Vagina (tissue), 2 donors: ENCODE results near the gene BAG5.
A peak's percentile ranks its signal among the peaks of the same experiment; 100 is the strongest.

Experiments
- CTCF ChIP-seq, 3 experiments: fragments of 450-650 bp in 2 of 3; fragments of 200-600 bp in 1 of 3; sonication (generic) in 1 of 3; IDR thresholded peaks; one replicate each; pipeline ENCODE4 v1.5.1; 2017 to 2019; ENCODE audit warnings: antibody characterized with exemption in 3 of 3, mild to moderate bottlenecking in 2 of 3, moderate library complexity in 2 of 3
- POLR2A ChIP-seq, 2 donors: fragments of 450-650 bp; IDR thresholded peaks; one replicate each; pipeline ENCODE4 v1.6.1; 2017; ENCODE audit warnings: antibody characterized with exemption in 2 of 2, mild to moderate bottlenecking in 2 of 2, moderate library complexity in 2 of 2

DNA sequence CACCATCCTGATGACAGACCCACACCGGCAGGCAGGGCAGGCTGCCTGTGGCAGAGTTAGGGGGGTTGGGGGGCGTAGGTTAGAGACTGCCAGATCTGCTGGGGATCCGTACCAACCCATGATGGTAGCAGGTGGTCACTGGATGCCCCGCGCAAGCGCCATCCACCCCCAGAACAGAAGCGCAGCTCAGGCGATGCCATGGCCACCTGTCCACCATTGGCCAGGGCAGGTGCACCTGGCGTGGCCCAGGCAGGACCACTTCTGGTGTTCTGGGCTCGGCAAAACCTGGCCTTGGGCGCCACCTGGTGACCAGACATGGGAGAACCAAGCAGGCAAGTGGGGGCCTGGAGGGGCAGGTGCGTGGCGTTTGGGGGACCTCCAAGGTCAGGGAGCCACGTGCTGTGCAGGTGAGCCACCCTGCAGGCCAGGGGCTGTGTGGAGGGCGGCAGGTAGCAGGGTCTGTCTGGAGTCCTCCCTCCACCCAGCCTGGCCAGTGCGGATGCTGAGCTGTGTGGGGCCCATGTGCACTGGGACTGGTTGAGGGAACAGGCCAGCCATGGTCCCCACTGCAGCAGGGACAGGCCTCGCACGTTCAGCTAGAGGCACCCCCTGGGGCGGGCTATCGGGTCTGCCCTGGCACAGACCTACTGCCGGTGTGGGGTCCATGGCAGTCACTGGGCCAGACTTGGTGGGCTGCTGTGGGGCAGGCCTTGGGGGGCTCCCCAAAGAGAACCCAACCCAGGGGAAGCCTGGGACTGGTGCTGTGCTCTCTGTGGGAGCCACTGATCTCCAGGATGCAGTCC, 15.6 kb downstream of the BAG5 start:
- TF ChIP-seq CTCF (IDR thresholded peaks at IDR 0.05) (peak; percentile 95 to 98 (median 95)), POLR2A (IDR thresholded peaks at IDR 0.05) (no peak)
